HEK293T (cell line): Measurements from ENCODE around the gene SLC9C2.

ENCODE experiments used
- CTCF ChIA-PET: fragments of 350-600 bp; formaldehyde crosslinking; extraction: SDS; loops from one replicate; lab custom pipeline; 2021; ENCODE audit warnings: antibody characterized with exemption, inconsistent platforms; lab: Yijun Ruan, JAX
- POLR2A ChIA-PET: fragments of 350-600 bp; formaldehyde crosslinking; extraction: SDS; loops from one replicate; lab custom pipeline; 2020; ENCODE audit warnings: antibody characterized with exemption, inconsistent platforms; lab: Yijun Ruan, JAX
- DNase-seq: peaks from one replicate; pipeline ENCODE4 v3.0.0; 2012; ENCODE audit warnings: mixed read lengths; ENCODE audit errors: extremely low spot score
- ARNT ChIP-seq: fragments of 450-650 bp; IDR thresholded peaks from 2 replicates; pipeline ENCODE4 v1.6.1; 2017; ENCODE audit warnings: mild to moderate bottlenecking
- BHLHE40 ChIP-seq: fragments of 450-650 bp; IDR thresholded peaks from 2 replicates; pipeline ENCODE4 v1.6.1; 2016; ENCODE audit warnings: mild to moderate bottlenecking, moderate library complexity, borderline replicate concordance
- CTBP1 ChIP-seq: fragments of 450-650 bp; IDR thresholded peaks from 2 replicates; pipeline ENCODE4 v1.6.1; 2016; ENCODE audit warnings: borderline replicate concordance
- ELF4 ChIP-seq: fragments of 450-650 bp; IDR thresholded peaks from 2 replicates; pipeline ENCODE4 v1.6.1; 2017; ENCODE audit warnings: antibody characterized with exemption
- FOXA1 ChIP-seq: fragments of 450-650 bp; IDR thresholded peaks from 2 replicates; pipeline ENCODE4 v1.6.1; 2016; ENCODE audit warnings: mild to moderate bottlenecking
- FOXK2 ChIP-seq: fragments of 450-650 bp; IDR thresholded peaks from 2 replicates; pipeline ENCODE4 v1.6.1; 2016; ENCODE audit warnings: mild to moderate bottlenecking
- FOXM1 ChIP-seq: fragments of 450-650 bp; IDR thresholded peaks from 2 replicates; pipeline ENCODE4 v1.6.1; 2017; ENCODE audit warnings: mild to moderate bottlenecking, borderline replicate concordance
- HDGF ChIP-seq: fragments of 450-650 bp; IDR thresholded peaks from 2 replicates; pipeline ENCODE4 v1.6.1; 2017; ENCODE audit warnings: antibody characterized with exemption, borderline replicate concordance
- L3MBTL2 ChIP-seq: fragments of 450-650 bp; conservative IDR thresholded peaks from 2 replicates; pipeline ENCODE4 v1.6.1; 2016; ENCODE audit warnings: mild to moderate bottlenecking
- LEF1 ChIP-seq: fragments of 450-650 bp; IDR thresholded peaks from 2 replicates; pipeline ENCODE4 v1.6.1; 2017; ENCODE audit warnings: mild to moderate bottlenecking, borderline replicate concordance
- NFRKB ChIP-seq: fragments of 450-650 bp; IDR thresholded peaks from 2 replicates; pipeline ENCODE4 v1.6.1; 2016; ENCODE audit warnings: mild to moderate bottlenecking, moderate library complexity
- PKNOX1 ChIP-seq: fragments of 450-650 bp; IDR thresholded peaks from 2 replicates; pipeline ENCODE4 v1.6.1; 2016
- SP1 ChIP-seq: fragments of 450-650 bp; IDR thresholded peaks from 2 replicates; pipeline ENCODE4 v1.6.1; 2017
- SUZ12 ChIP-seq: fragments of 450-650 bp; IDR thresholded peaks from 2 replicates; pipeline ENCODE4 v1.6.1; 2016; ENCODE audit warnings: mild to moderate bottlenecking
- TARDBP ChIP-seq: fragments of 450-650 bp; IDR thresholded peaks from 2 replicates; pipeline ENCODE4 v1.6.1; 2016
- ZNF384 ChIP-seq: fragments of 450-650 bp; IDR thresholded peaks from 2 replicates; pipeline ENCODE4 v1.6.1; 2016

Gene SLC9C2

GRCh38 chr1:173484276-173484675 lies 118.6 kb downstream of the SLC9C2 start:
- ChIA-PET CTCF (no interaction called here), POLR2A (no interaction called here)
- no peak for TF ChIP-seq ELF4
- no peak for TF ChIP-seq ARNT
- TF ChIP-seq PKNOX1: no peak
- no peak for TF ChIP-seq HDGF
- TF ChIP-seq SUZ12: no peak
- no peak for TF ChIP-seq SP1
- no peak for DNase-seq

DNA sequence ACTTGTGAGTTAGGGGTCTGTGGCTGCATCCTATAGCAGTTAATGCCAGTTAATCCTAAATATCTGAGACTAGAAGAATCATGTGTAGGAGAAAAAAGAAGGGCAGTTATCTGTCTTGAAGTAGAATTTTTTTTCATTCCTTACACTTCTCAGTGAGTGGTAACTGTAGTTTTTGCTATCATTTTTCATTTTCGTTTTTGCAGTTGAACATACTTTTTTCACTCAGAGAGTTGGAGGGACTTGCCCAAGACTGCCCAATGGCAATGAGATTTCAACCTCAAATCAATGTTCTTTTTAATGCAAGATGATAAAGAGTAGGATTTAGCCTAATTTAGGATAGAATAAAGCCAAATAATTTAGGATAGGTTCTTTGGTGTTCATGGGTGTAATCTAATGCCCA lies 120.2 kb downstream of the SLC9C2 start:
- no peak for TF ChIP-seq ARNT
- TF ChIP-seq CTBP1: no peak
- TF ChIP-seq ZNF384: no peak
- TF ChIP-seq HDGF: no peak
- no peak for TF ChIP-seq SP1
- TF ChIP-seq FOXM1: no peak
- no peak for TF ChIP-seq FOXK2
- TF ChIP-seq L3MBTL2: no peak
- TF ChIP-seq ELF4: no peak
- no peak for TF ChIP-seq LEF1
- no peak for TF ChIP-seq NFRKB
- no peak for TF ChIP-seq PKNOX1
- no peak for TF ChIP-seq SUZ12
- TF ChIP-seq FOXA1: no peak
- TF ChIP-seq TARDBP: no peak
- no peak for TF ChIP-seq BHLHE40
- CTCF ChIA-PET: no interaction called here
- POLR2A ChIA-PET: no interaction called here
- DNase-seq: no peak

DNA sequence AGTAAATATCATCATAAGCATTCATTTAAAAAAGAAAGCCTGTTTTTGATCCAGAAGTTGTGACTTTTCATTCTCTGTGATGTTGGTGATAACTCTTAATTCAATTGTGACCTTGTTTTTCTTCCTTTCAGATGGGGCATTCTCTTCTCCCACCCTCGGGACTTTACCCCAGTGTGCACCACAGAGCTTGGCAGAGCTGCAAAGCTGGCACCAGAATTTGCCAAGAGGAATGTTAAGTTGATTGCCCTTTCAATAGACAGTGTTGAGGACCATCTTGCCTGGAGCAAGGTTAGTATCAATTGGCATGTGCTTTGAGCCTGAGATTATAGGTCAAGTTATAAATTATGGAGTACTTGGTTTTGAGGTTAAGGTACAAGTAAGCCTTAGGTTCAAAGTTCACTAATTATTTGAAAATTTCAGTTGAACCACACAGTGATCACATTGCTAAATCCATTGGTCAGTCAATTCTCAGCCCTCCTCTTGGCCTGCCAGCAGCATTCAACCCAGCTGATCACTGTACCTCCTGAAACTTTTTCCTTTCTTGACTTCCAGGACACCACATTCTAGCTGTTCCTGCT lies 121.6 kb downstream of the SLC9C2 start:
- CTCF ChIA-PET: no interaction called here

DNA sequence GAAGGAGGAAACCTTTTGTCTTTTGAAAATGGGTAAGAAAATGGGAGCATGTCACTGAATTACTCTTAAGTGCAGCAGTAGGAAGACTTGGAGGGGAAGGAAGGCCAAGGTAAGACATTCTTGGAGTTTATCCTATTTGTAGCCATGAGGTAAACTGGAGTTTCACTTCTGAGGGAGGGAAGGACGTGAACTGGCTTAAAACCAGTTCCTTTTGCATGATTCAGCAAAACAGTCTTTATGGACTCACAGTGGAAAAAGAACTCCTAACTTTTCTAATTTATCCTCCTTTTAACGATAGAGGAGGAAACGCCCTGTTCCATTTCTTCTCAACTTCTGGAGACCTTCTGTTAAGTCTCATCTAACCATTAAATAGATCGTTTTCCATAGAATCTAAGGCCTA lies 123.2 kb downstream of the SLC9C2 start:
- ChIA-PET POLR2A (no interaction called here), CTCF (no interaction called here)
- DNase-seq: no peak
- TF ChIP-seq FOXM1 (no peak), ARNT (no peak), SUZ12 (no peak), FOXK2 (no peak), PKNOX1 (no peak), SP1 (no peak), CTBP1 (no peak), NFRKB (no peak)

More for the DNA sequence above, 121.6 kb downstream of the SLC9C2 start:
- no peak for DNase-seq
- POLR2A ChIA-PET: no interaction called here
- TF ChIP-seq LEF1 (no peak), SUZ12 (no peak), ELF4 (no peak), L3MBTL2 (no peak), FOXM1 (no peak), NFRKB (no peak), HDGF (no peak), FOXA1 (no peak)

DNA sequence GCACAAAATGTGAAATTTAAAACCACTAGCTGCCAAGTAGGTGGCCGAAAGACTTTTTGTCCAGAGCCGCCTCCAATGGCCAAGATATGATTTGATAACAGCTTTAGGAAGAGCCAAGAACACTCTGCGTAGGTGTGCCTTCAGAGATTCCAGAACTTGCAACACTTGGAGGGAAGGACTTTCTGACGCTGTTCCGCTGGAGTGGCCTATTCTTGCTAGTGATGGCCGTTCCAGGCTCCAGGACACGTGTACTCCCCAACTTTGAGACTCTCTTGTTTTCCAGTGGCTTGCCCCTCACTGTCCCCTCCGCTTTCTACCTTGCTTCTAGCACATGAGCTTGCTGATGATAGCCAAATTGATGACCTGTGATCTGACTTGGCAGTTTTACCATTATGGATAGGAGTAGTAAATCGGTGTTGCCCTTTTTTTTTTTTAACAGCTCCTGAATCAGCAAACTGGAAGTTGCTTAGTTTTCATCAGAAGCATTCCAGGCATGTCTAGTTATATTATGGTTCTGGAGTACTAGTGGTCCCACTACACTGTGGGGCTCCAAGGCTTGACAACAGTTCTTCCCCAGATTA lies 124.7 kb downstream of the SLC9C2 start:
- peak; percentile 48 for DNase-seq
- POLR2A ChIA-PET: interaction anchor here (1.1 to 2.4 kb wide), 3 partner anchors 29 to 346 kb away, joined by 3 to 8 read pairs (median 4); partner anchors contain the start of genes CENPL, DARS2 and KLHL20
- CTCF ChIA-PET: interaction anchor here (0.6 kb wide), 1 partner anchor 925 kb away, joined by 4 read pairs; no protein-coding TSS in a partner anchor
- TF ChIP-seq TARDBP (no peak), NFRKB (no peak), L3MBTL2 (peak; percentile 52), ZNF384 (peak; percentile 55; the same call in 1 of the 2 replicates), CTBP1 (no peak)

GRCh38 chr1:173477286-173478093 lies 125.4 kb downstream of the SLC9C2 start, which contains the start of gene PRDX6:
TSS of gene PRDX6 (plus strand) at chr1:173477335. CDS start at chr1:173477398, 63 bp downstream.
- DNase-seq: peak; percentile 56

More at GRCh38 chr1:173477286-173478093, 125.4 kb downstream of the SLC9C2 start, which contains the start of gene PRDX6:
- no peak for TF ChIP-seq ZNF384
- no peak; the same call in 1 of the 2 replicates for TF ChIP-seq ELF4
- no peak for TF ChIP-seq CTBP1
- TF ChIP-seq SP1: no peak
- no peak for TF ChIP-seq TARDBP
- no peak for TF ChIP-seq PKNOX1
- no peak for TF ChIP-seq FOXM1
- no peak for TF ChIP-seq LEF1
- peak; percentile 38; the same call in 1 of the 2 replicates for TF ChIP-seq L3MBTL2
- POLR2A ChIA-PET: interaction anchor here (1.0 to 2.4 kb wide), 6 partner anchors 30 to 347 kb away, joined by 3 to 8 read pairs (median 4); partner anchors contain the start of genes CENPL, DARS2 and KLHL20
- CTCF ChIA-PET: interaction anchor here (0.9 kb wide), 1 partner anchor 39 kb away, joined by 4 read pairs; no protein-coding TSS in a partner anchor
